ENCODE results near the gene ALKBH7.
"Not testable (repeated sequence)": the region's sequence is repeated elsewhere in the genome, so short reads cannot be mapped to it uniquely, and the experiment has no call there.

The ALKBH7 gene, protein sequence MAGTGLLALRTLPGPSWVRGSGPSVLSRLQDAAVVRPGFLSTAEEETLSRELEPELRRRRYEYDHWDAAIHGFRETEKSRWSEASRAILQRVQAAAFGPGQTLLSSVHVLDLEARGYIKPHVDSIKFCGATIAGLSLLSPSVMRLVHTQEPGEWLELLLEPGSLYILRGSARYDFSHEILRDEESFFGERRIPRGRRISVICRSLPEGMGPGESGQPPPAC

GRCh38 chr19:6372594-6373095, at the start of gene ALKBH7:
Gene ALKBH7 (plus strand): TSS chr19:6372794. CDS start chr19:6372821, 27 bp downstream.
- DNase-seq (ENCODE audit: low spot score), result peak; percentile 98

DNA sequence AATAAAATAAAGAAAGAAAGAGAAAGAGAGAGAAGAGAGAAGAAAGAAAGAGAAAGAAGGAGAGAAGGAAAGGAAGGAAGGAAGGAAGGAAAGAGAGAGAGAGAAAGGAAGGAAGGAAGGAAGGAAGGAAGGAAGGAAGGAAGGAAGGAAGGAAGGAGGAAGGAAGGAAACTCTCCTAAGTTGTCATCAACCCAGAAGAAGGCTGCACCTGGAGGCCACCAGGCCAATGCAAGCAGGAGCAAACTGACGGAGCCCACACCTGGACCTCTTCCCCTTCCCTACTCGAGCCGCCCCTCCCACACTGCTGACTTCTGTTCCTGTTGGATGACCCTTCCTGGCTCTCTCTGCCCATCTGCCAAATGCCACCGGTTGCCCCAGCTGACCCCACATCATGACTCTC, 47.8 kb upstream of the ALKBH7 start:
- DNase-seq (ENCODE audit: low spot score), result no peak

- no peak for DNase-seq (ENCODE audit: low spot score)
These were observed 47.0 kb upstream of the ALKBH7 start for GRCh38 chr19:6325614-6326013.

GRCh38 chr19:6326815-6327214, 45.8 kb upstream of the ALKBH7 start:
- no peak for DNase-seq (ENCODE audit: low spot score)

DNA sequence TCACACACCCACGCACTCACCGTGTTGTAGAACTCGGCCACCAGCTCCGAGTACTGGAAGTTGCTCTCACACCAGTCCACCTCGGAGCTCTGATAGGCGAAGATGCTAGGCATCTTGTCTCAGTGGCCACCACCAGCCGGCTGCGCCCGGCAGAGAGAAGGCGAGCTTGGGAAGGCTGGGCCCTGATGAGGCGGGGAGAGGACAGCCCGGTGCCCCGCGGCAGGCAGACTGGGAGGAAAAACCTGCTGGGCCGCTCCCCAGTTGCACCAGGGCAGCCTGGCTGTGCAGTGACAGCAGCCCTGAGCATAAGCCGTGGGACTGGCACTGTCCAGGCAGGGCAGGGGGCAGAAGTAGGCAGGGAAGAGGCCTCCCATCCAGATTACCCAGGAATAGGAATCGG, 39.2 kb upstream of the ALKBH7 start, which contains the start of gene ACER1:
Gene ACER1 (minus strand): TSS at position 174 of the 400 bp plus-strand sequence. CDS start 61 bp downstream, at position 113.
- DNase-seq (ENCODE audit: low spot score), result no peak

DNA sequence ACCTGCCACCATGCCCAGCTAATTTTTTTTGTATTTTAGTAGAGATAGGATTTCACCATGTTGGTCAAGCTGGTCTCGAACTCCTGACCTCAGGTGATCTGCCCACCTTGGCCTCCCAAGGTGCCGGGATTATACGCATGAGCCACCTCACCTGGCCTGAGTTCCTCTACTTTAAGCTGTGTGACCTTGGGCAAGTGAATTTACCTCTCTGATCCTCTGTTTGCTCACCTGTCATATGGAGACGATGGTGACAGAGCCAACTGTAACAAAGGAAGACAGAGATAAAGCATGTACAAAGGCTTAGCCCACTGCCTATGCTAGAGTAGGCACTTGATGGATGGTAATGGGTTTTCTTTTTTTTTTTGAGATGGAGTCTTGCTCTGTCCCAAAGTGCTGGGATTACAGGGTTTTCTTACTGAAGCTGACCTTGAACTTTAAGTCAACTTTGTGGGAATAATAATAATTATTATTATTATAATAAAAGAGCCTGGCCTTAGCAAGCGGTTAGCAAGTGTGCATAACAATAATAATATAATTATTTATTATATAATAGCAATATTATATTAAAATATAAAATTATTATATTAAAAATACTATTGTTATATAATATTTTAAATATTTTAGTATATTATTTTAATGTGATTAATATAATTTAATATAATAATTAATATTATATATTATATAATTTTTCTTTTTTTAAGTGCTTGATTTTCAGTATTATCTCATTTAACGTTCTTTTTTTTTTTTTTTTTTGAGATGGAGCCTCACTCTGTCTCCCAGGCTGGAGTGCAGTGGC, 37.9 kb upstream of the ALKBH7 start:
- DNase-seq (ENCODE audit: low spot score), result no peak

DNA sequence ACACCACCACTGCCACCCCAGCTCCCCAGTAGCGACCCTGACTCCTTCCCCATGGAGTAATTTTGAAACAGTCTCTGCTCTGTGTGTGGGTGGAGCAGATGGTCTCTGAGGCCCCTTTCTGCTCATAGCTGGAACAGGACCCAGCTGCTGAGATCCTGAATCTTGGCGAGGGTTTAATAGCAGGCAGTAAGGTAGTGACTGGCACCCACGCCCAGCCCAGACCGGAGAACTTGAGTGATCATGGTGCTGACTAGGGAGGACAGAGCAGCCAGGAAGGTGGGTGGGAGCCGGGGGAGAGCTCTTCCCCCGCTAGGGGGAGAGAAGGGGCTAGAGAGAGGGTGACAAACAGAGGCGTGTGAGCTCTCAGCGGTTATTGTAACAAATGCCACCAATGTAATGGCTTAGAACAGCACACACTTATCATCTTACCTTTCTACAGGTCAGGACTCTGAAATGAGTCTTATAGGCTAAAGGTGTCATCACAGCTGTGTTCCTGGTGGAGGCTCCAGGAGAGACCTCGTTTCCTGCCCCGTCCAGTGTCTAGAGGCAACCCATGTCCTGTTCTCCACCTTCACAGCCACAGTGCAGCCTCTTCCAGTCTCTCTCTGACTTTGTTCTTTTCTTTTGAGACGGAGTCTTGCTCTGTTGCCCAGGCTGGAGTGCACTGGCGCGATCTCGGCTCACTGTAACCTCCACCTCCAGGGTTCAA, 31.9 kb upstream of the ALKBH7 start:
- DNase-seq (ENCODE audit: low spot score), result no peak

DNA sequence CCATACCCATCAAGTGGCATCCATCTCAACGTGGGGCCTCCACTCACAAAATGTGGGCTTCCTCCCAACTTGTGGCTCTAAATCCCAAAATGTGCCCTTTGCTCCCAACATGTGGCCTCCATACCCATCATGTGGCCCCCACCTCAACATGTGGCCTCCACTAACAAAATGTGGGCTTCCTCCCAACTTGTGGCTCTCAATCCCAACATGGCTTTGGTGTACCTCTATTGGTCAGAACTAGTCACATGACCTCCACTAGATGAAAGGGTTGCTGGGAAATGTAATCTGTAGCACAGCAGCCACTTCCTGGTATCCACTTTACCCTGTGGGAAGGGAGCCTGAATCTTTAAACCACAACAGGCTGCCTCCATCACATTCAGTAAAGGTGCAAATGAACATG, 29.1 kb upstream of the ALKBH7 start:
- no peak for DNase-seq (ENCODE audit: low spot score)

DNA sequence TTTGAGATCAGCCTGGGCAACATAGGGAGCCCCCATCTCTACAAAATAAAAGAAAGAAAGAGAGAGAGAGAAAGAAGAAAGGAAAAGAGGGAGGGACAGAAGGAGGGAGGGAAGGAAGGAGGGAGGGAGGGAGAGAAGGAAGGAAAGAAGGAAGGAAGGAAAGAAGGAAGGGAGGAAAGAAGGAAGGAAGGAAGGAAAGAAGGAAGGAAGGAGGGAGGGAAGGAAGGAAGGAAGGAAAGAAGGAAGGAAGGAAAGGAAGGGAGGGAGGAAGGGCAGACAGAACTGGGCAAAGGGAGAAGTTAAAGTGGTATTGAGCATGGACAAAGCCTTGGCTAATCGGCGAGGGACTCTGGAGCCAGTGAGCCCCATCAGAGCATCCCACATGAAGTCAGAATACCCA, 23.3 kb upstream of the ALKBH7 start:
- not testable (repeated sequence) for DNase-seq (ENCODE audit: low spot score)

GRCh38 chr19:6350688-6351087, 21.9 kb upstream of the ALKBH7 start:
- DNase-seq (ENCODE audit: low spot score), result no peak

GRCh38 chr19:6352381-6353165, 20.0 kb upstream of the ALKBH7 start:
- DNase-seq (ENCODE audit: low spot score), result no peak

- DNase-seq (ENCODE audit: low spot score), result peak; percentile 35
These were observed 18.4 kb upstream of the ALKBH7 start for GRCh38 chr19:6354098-6354674.

- DNase-seq (ENCODE audit: low spot score), result not testable (repeated sequence)
These were observed 17.1 kb upstream of the ALKBH7 start for GRCh38 chr19:6355321-6356040.

GRCh38 chr19:6357174-6357573, 15.4 kb upstream of the ALKBH7 start:
- DNase-seq (ENCODE audit: low spot score), result no peak

- no peak for DNase-seq (ENCODE audit: low spot score)
These were observed 14.6 kb upstream of the ALKBH7 start for GRCh38 chr19:6358003-6358402.

GRCh38 chr19:6359568-6360341, 12.8 kb upstream of the ALKBH7 start:
- DNase-seq (ENCODE audit: low spot score), result no peak

DNA sequence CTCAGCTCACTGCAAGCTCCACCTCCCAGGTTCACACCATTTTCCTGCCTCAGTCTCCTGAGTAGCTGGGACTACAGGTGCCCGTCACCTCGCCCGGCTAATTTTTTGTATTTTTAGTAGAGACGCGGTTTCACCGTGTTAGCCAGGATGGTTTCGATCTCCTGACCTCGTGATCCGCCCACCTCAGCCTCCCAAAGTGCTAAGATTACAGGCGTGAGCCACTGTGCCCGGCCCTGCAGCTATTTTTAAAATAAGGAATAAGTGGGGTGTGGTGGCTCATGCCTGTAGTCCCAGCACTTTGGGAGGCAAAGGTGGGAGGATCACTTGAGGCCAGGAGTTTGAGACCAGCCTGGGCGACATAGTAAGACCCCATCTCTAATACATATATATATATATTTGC, 12.1 kb upstream of the ALKBH7 start:
- DNase-seq (ENCODE audit: low spot score), result not testable (repeated sequence)

DNA sequence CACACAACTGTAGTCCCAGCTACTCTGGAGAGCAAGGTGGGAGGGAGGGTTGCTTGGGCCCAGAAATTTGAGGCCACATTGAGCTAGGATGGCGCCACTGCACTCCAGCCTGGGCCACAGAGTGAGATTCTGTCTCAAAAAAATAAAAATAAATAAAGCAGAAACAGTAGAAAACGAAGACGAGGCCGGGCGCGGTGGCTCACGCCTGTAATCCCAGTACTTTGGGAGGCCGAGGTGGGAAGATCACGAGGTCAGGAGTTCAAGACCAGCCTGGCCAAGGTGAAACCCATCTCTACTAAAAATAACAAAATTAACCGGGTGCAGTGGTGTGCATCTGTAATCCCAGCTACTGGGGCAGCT, 11.8 kb upstream of the ALKBH7 start:
- DNase-seq (ENCODE audit: low spot score), result not testable (repeated sequence)

- peak; percentile 5 for DNase-seq (ENCODE audit: low spot score)
These were observed 10.6 kb upstream of the ALKBH7 start for GRCh38 chr19:6362027-6362350.

DNA sequence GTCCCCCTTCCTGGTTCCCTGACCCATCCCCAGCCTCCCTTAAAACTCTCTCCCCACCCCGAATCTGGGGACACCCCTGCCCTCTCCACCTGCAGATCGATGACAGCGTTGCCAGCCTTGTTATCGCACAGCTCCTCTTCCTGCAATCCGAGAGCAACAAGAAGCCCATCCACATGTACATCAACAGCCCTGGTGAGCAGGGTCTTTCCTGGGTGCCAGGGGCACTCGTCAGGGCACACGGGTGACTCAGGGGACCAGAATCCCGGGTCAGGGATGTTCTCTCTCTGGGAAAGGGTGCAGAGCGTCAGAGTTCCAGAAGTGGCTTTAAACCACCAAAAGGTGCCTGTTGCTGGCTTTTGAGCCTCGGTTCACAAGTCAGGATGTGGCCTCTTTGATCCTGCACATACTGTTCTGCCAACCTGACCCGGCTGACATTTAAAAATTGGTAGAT, 10.2 kb upstream of the ALKBH7 start:
- no peak for DNase-seq (ENCODE audit: low spot score)

Data from AG08395 (cell line).